Lung (tissue), 12 donors: ENCODE data around the gene TGFA. TPM values are rescaled to one million over a fixed set of nuclear protein-coding genes. Genes with fewer than 3 reads are reported as not detected.

Experiments used
- ATAC-seq: fragments of 200-7000 bp; cut with Tn5 transposase; one replicate; pipeline ENCODE4 v1.9.1; 2020; ENCODE audit warnings: moderate number of reproducible peaks; ENCODE audit not compliant: insufficient read depth, low FRiP score
- DNase-seq, 3 donors: peaks; one replicate each; pipeline ENCODE4 v3.0.0-alpha.2; 2013 to 2017
- H3K27ac ChIP-seq, 2 donors: one replicate each; pipeline ENCODE4 v1.5.1; 2013; ENCODE audit warnings: mild to moderate bottlenecking in 2 of 2, moderate library complexity in 2 of 2, control low read depth in 1 of 2, inconsistent platforms in 1 of 2, low read depth in 1 of 2, low read length in 1 of 2
- H3K27me3 ChIP-seq, 3 donors: one replicate each; pipeline ENCODE4 v1.5.1; 2013; ENCODE audit warnings: low read length in 2 of 3; ENCODE audit not compliant: control insufficient read depth in 3 of 3, insufficient read depth in 3 of 3
- H3K36me3 ChIP-seq, 4 donors: one replicate each; pipeline ENCODE4 v1.5.1; 2013; ENCODE audit warnings: low read length in 4 of 4, mild to moderate bottlenecking in 1 of 4, moderate library complexity in 1 of 4; ENCODE audit not compliant: control insufficient read depth in 4 of 4, insufficient read depth in 4 of 4
- H3K4me1 ChIP-seq, 5 donors: one replicate each; pipeline ENCODE4 v1.5.1; 2013; ENCODE audit warnings: low read length in 5 of 5, mild to moderate bottlenecking in 2 of 5, moderate library complexity in 1 of 5; ENCODE audit not compliant: control insufficient read depth in 5 of 5, insufficient read depth in 5 of 5
- H3K4me3 ChIP-seq: one replicate; pipeline ENCODE4 v1.5.1; 2013; ENCODE audit warnings: mild to moderate bottlenecking, control low read depth, moderate library complexity
- H3K9ac ChIP-seq, 2 donors: one replicate each; pipeline ENCODE4 v1.5.1; 2013; ENCODE audit warnings: low read length in 2 of 2, control low read depth in 1 of 2; ENCODE audit not compliant: insufficient read depth in 1 of 2
- H3K9me3 ChIP-seq, 4 donors: one replicate each; pipeline ENCODE4 v1.5.1; 2013; ENCODE audit warnings: low read length in 3 of 4, mild to moderate bottlenecking in 1 of 4, moderate library complexity in 1 of 4; ENCODE audit not compliant: control insufficient read depth in 4 of 4, insufficient read depth in 3 of 4
- CTCF ChIP-seq: IDR thresholded peaks from 2 replicates; pipeline ENCODE4 v1.5.1; 2012; ENCODE audit warnings: mild to moderate bottlenecking; ENCODE audit errors: control extremely low read depth, extremely low read depth
- WGBS, 2 donors: extraction: QIAGEN DNeasy Blood & Tissue Kit; methylation state at CpG; one replicate each; pipeline ENCODE4 v1.1.7; 2013; 5-methylcytosine and 5-hydroxymethylcytosine counted together
- polyA plus RNA-seq, 2 donors: library from polyadenylated mRNA; stranded (reverse); fragments of 200-250 nt; gene quantifications; one replicate each; pipeline ENCODE4 v1.2.1, GENCODE V29; 2013
- total RNA-seq, 2 donors: library from RNA; depleted of rRNA in 1 of 2; stranded (reverse); fragments of >200 nt in 1 of 2; gene quantifications; one replicate each; pipeline ENCODE4 v1.2.1, GENCODE V29; 2014 to 2021
- donor health status: control.
- donor health status: control.
- donor health status: Bipolar disorder and iron deficiency.
- donor health status: healthy.
- donor health status: DM: yes; HTN: yes; CAD: no.

Gene TGFA
- total and polyA plus RNA-seq, 4 donors = 1.9 to 13.0 (median 7.0) TPM

GRCh38 chr2:70482401-70482800 is 71.2 kb downstream of the TGFA start:
- no peaks in the 10 kb centered on the region for H3K36me3 ChIP-seq
- H3K27ac ChIP-seq = no peak overlapping the region
- H3K4me3 ChIP-seq = no peak overlapping the region
- peaks cover 0 to 3% (median 0%) of the 10 kb centered on the region in 3 donors for H3K27me3 ChIP-seq
- H3K9ac ChIP-seq = no peak overlapping the region
- no peak for TF ChIP-seq CTCF
- no peaks in the 10 kb centered on the region for H3K4me1 ChIP-seq
- DNase-seq (no peak), ATAC-seq (no peak)
- peaks cover 0 to 2% (median 0%) of the 10 kb centered on the region in 4 donors for H3K9me3 ChIP-seq

- H3K9me3 ChIP-seq = peaks cover 0 to 2% (median 0%) of the 10 kb centered on the region in 4 donors
These were observed 73.2 kb downstream of the TGFA start for GRCh38 chr2:70480468-70480867.

GRCh38 chr2:70479816-70480215 is 73.8 kb downstream of the TGFA start:
- H3K27me3 ChIP-seq = peaks cover 0 to 6% (median 0%) of the 10 kb centered on the region in 3 donors
- H3K4me3 ChIP-seq = no peak overlapping the region
- H3K4me1 ChIP-seq = no peaks in the 10 kb centered on the region
- no peak for DNase-seq
- H3K27ac ChIP-seq = no peak overlapping the region
- 35 to 75% methylated on average over 3 of the region's 3 CpGs for WGBS, 2 donors
- H3K9ac ChIP-seq = no peak overlapping the region
- no peaks in the 10 kb centered on the region for H3K36me3 ChIP-seq
- H3K9me3 ChIP-seq = peaks cover 0 to 2% (median 0%) of the 10 kb centered on the region in 4 donors
- TF ChIP-seq CTCF = no peak
- ATAC-seq = no peak

More at GRCh38 chr2:70480468-70480867, 73.2 kb downstream of the TGFA start:
- H3K27me3 ChIP-seq = peaks cover 0 to 6% (median 0%) of the 10 kb centered on the region in 3 donors
- WGBS, 2 donors = 70 to 87% methylated on average over 5 of the region's 5 CpGs
- no peak for TF ChIP-seq CTCF
- DNase-seq (no peak), ATAC-seq (no peak)
- H3K4me3 ChIP-seq = no peak overlapping the region
- no peak overlapping the region for H3K27ac ChIP-seq
- H3K9ac ChIP-seq = no peak overlapping the region
- no peaks in the 10 kb centered on the region for H3K36me3 ChIP-seq
- no peaks in the 10 kb centered on the region for H3K4me1 ChIP-seq

GRCh38 chr2:70477441-70477844 is 76.2 kb downstream of the TGFA start:
- Histone ChIP-seq H3K4me3 (no peak overlapping the region), H3K9me3 (peaks cover 0 to 2% (median 0%) of the 10 kb centered on the region in 4 donors), H3K4me1 (peaks cover 0 to 2% (median 0%) of the 10 kb centered on the region in 5 donors), H3K27ac (no peak overlapping the region), H3K9ac (no peak overlapping the region), H3K36me3 (no peaks in the 10 kb centered on the region), H3K27me3 (peaks cover 0 to 6% (median 0%) of the 10 kb centered on the region in 3 donors)
- no peak for TF ChIP-seq CTCF
- WGBS, 2 donors = 30 to 62% methylated on average over 1 of the region's 1 CpG
- DNase-seq (peak in 1 of 3 donors; percentile 14), ATAC-seq (no peak)
